CD14-positive monocyte (primary cell): ENCODE results near the gene NXF1. TPM values are rescaled to one million over a fixed set of nuclear protein-coding genes. Genes with fewer than 3 reads are reported as not detected.

Source experiments
- DNase-seq, 3 donors: peaks; one replicate each; pipeline ENCODE4 v3.0.0-alpha.2; 2011 to 2022
- H2AFZ ChIP-seq: 2 replicates; pipeline ENCODE4 v1.6.0; 2012; ENCODE audit warnings: mild to moderate bottlenecking, low read depth, low read length, inconsistent platforms; ENCODE audit not compliant: insufficient read depth, poor library complexity, severe bottlenecking
- H3K27ac ChIP-seq, 2 donors: 1 replicate in 1 of 2; 2 replicates in 1 of 2; pipeline ENCODE4 v1.5.1; 2012 to 2013; ENCODE audit warnings: low read length in 2 of 2, control low read depth in 1 of 2, inconsistent platforms in 1 of 2, low read depth in 1 of 2, mild to moderate bottlenecking in 1 of 2
- H3K27me3 ChIP-seq, 2 donors: one replicate each; pipeline versions ENCODE4 v1.6.0 to v1.6.1; 2011 to 2013; ENCODE audit warnings: low read length in 2 of 2; ENCODE audit not compliant: control insufficient read depth in 2 of 2, insufficient read depth in 2 of 2
- H3K36me3 ChIP-seq, 2 donors: replicated peaks in 1 of 2; 1 replicate in 1 of 2; 2 replicates in 1 of 2; pipeline versions ENCODE4 v1.5.1 to v1.6.1; 2012 to 2013; ENCODE audit warnings: low read length in 2 of 2, control low read depth in 1 of 2, inconsistent platforms in 1 of 2, mild to moderate bottlenecking in 1 of 2; ENCODE audit not compliant: insufficient read depth in 2 of 2, control insufficient read depth in 1 of 2
- H3K4me1 ChIP-seq, 2 donors: 1 replicate in 1 of 2; 2 replicates in 1 of 2; pipeline versions ENCODE4 v1.5.1 to v1.6.1; 2012 to 2013; ENCODE audit warnings: low read length in 2 of 2, control low read depth in 1 of 2, inconsistent platforms in 1 of 2, mild to moderate bottlenecking in 1 of 2, moderate library complexity in 1 of 2; ENCODE audit not compliant: insufficient read depth in 2 of 2, control insufficient read depth in 1 of 2
- H3K4me2 ChIP-seq: replicated peaks from 2 replicates; pipeline ENCODE3; 2012; ENCODE audit warnings: low read length, moderate library complexity, mild to moderate bottlenecking; ENCODE audit not compliant: poor library complexity, severe bottlenecking; ENCODE audit errors: extremely low read depth
- H3K4me3 ChIP-seq, 3 experiments: fragments of 200-600 bp in 1 of 3; sonication (generic) in 1 of 3; replicated peaks in 1 of 3; 1 replicate in 2 of 3; 2 replicates in 1 of 3; pipeline ENCODE4 v1.5.1; 2011 to 2013; ENCODE audit warnings: low read length in 3 of 3, mild to moderate bottlenecking in 3 of 3, control low read depth in 2 of 3, low read depth in 2 of 3, inconsistent platforms in 1 of 3, moderate library complexity in 1 of 3
- H3K79me2 ChIP-seq: 2 replicates; pipeline ENCODE4 v1.6.0; 2012; ENCODE audit warnings: mild to moderate bottlenecking, control low read depth, inconsistent platforms, low read length, moderate library complexity; ENCODE audit not compliant: insufficient read depth
- H3K9ac ChIP-seq: 2 replicates; pipeline ENCODE4 v1.6.0; 2017; ENCODE audit warnings: low read length, mild to moderate bottlenecking; ENCODE audit not compliant: insufficient read depth, poor library complexity, severe bottlenecking
- H3K9me3 ChIP-seq, 2 donors: replicated peaks in 1 of 2; 1 replicate in 1 of 2; 2 replicates in 1 of 2; pipeline versions ENCODE4 v1.5.1 to v1.6.1; 2012 to 2013; ENCODE audit warnings: low read length in 2 of 2, control low read depth in 1 of 2; ENCODE audit not compliant: control insufficient read depth in 1 of 2, insufficient read depth in 1 of 2
- H4K20me1 ChIP-seq: 2 replicates; pipeline ENCODE4 v1.6.0; 2012; ENCODE audit warnings: mild to moderate bottlenecking, low read length, control low read depth, moderate library complexity; ENCODE audit not compliant: insufficient read depth
- H3K27ac Mint-ChIP-seq, 7 donors: one replicate each; pipeline ENCODE4 v1.8.0; 2020; ENCODE audit warnings: mild to moderate bottlenecking in 7 of 7, mixed read lengths in 7 of 7, moderate library complexity in 6 of 7, inconsistent platforms in 2 of 7
- H3K27me3 Mint-ChIP-seq, 3 donors: one replicate each; pipeline ENCODE4 v1.8.0; 2021 to 2022; ENCODE audit warnings: low read depth in 3 of 3, mild to moderate bottlenecking in 3 of 3, mixed read lengths in 3 of 3, moderate library complexity in 3 of 3, inconsistent platforms in 1 of 3
- H3K36me3 Mint-ChIP-seq, 2 donors: one replicate each; pipeline ENCODE4 v1.8.0; 2020; ENCODE audit warnings: mixed read lengths in 2 of 2, inconsistent platforms in 1 of 2, mild to moderate bottlenecking in 1 of 2
- H3K4me1 Mint-ChIP-seq: one replicate; pipeline ENCODE4 v1.8.0; 2020; ENCODE audit warnings: mild to moderate bottlenecking, mixed read lengths
- H3K4me3 Mint-ChIP-seq, 2 donors: one replicate each; pipeline ENCODE4 v1.8.0; 2020; ENCODE audit warnings: mild to moderate bottlenecking in 2 of 2, mixed read lengths in 2 of 2, moderate library complexity in 1 of 2
- H3K9me3 Mint-ChIP-seq, 7 donors: one replicate each; pipeline ENCODE4 v1.8.0; 2020 to 2022; ENCODE audit warnings: mixed read lengths in 7 of 7, mild to moderate bottlenecking in 6 of 7, moderate library complexity in 6 of 7, inconsistent platforms in 2 of 7
- WGBS: methylation state at CpG from one replicate; pipeline ENCODE4 v1.1.5; 2013; ENCODE audit warnings: missing lambda C conversion rate; ENCODE audit not compliant: insufficient coverage; 5-methylcytosine and 5-hydroxymethylcytosine counted together
- intact Hi-C, 2 donors: fragments of 100-400 bp; cut with micrococcal nuclease; formaldehyde crosslinking; loops; one replicate each; pipeline versions ENCODE4 v1.15.0 to v1.15.1; 2023
- polyA plus RNA-seq, 3 donors: library from polyadenylated mRNA; depleted of rRNA in 1 of 3; unstranded in 2 of 3; stranded (reverse) in 1 of 3; fragments of 300-500 nt in 2 of 3; fragments of >200 nt in 1 of 3; fragmentation: Illumina TruSeq in 2 of 3; gene quantifications; 1 replicate in 2 of 3; 2 replicates in 1 of 3; pipeline ENCODE4 v1.2.3, GENCODE V29; 2012 to 2021
- TF ChIP-seq, protein P1 (sequence below): fragments of 200-600 bp; IDR thresholded peaks from one replicate; pipeline ENCODE4 v1.8.0; 2022; ENCODE audit warnings: antibody characterized with exemption, mild to moderate bottlenecking

NXF1 gene
- polyA plus RNA-seq, 3 donors = 50.1 to 748 (median 70.6) TPM

DNA sequence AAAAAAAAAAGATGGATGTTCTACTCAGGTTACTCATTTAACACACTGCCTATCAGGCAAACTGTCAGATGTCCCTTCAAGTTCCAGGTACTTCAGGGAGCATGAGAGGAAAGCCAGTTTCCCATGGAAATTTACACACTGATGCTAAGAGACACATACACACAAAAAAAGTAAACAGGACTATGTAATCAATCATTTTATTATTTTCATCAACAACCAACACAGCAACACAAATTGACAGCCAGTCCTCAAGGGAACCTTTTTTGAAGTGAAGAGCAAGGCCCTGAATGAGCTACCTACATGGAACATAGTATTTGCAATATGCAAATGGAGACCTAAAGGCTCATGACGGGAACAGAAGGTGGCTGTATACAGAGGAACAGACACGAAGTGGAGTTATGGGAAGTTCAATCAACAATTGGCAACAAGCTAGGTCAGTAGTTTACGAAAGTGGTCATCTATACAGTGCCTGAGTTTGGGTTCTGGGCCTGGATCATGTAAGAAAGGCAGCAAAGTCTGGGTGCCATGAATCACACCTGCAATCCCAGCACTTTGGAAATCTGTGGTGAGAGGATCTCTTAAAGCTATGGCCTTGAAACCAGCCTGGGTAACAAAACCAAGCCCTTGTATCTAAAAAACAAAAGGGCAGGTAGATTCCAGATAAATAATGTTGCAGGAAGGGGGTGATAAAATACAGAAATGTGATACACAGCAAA is 46.7 kb upstream of the NXF1 start:
- Mint-ChIP-seq H3K4me3 (no peak overlapping the region), H3K27me3 (no peaks in the 10 kb centered on the region), H3K9me3 (no peaks in the 10 kb centered on the region), H3K4me1 (peaks cover 38% of the 10 kb centered on the region), H3K27ac (peak overlapping the region in 1 of 7 donors; percentile 54), H3K36me3 (peaks cover 29 to 31% of the 10 kb centered on the region in 2 donors)
- no peak overlapping the region for H3K9ac ChIP-seq
- TF ChIP-seq, protein P1, sequence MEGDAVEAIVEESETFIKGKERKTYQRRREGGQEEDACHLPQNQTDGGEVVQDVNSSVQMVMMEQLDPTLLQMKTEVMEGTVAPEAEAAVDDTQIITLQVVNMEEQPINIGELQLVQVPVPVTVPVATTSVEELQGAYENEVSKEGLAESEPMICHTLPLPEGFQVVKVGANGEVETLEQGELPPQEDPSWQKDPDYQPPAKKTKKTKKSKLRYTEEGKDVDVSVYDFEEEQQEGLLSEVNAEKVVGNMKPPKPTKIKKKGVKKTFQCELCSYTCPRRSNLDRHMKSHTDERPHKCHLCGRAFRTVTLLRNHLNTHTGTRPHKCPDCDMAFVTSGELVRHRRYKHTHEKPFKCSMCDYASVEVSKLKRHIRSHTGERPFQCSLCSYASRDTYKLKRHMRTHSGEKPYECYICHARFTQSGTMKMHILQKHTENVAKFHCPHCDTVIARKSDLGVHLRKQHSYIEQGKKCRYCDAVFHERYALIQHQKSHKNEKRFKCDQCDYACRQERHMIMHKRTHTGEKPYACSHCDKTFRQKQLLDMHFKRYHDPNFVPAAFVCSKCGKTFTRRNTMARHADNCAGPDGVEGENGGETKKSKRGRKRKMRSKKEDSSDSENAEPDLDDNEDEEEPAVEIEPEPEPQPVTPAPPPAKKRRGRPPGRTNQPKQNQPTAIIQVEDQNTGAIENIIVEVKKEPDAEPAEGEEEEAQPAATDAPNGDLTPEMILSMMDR = no peak
- no peak overlapping the region for H3K4me2 ChIP-seq
- no peaks in the 10 kb centered on the region for H3K27me3 ChIP-seq
- intact Hi-C loops = loop anchor here in 1 of 2 donors (10.0 kb wide), 1 partner anchor 237 kb away; the partner anchor contains the start of genes EML3 and ROM1
- peak overlapping the region in 1 of 2 donors; percentile 44 for H3K27ac ChIP-seq
- peaks cover 33% of the 10 kb centered on the region for H4K20me1 ChIP-seq
- H3K36me3 ChIP-seq = peaks cover 25 to 33% of the 10 kb centered on the region in 2 donors
- H3K79me2 ChIP-seq = peaks cover 42% of the 10 kb centered on the region
- DNase-seq = no peak
- H2AFZ ChIP-seq = no peak overlapping the region
- H3K4me1 ChIP-seq = peaks cover 29 to 36% of the 10 kb centered on the region in 2 donors
- no peaks in the 10 kb centered on the region for H3K9me3 ChIP-seq
- no peak overlapping the region for H3K4me3 ChIP-seq
- WGBS = 38% methylated on average over 3 of the region's 3 CpGs

DNA sequence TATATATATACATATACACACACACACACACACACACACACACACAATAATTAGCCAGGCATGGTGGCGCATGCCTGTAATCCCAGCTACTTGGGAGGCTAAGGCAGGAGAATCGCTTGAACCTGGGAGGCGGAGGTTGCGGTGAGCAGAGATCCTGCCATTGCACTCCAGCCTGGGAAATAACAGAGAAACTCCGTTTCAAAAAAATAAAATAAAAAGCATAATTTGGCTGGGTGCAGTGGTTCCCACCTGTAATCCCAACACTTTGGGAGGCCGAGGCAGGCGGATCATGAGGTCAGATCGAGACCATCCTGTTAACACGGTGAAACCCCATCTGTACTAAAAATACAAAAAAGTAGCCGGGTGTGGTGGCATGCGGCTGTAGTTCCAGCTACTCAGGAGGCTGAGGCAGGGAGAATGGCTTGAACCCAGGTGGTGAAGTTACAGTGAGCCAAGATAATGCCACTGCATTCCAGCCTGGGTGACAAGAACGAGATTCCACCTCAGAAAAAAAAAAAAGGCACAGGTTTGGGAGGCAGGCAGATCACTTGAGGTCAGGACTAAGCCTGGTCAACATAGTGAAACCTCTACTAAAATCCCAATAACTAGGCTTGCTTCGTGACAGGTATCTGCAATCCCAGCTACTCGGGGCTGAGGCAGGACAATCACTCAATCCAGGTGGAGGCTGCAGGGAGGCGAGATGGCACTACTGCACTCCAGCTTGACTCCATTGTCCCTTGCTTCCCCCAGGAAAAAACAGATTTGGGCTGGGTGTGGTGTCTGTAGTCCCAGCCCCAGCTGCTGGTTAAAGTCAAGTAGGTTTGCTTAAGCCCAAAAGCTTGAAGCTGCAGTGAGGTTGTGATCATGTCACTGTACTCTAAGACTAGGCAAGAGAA is 45.9 kb upstream of the NXF1 start:
- Histone ChIP-seq H3K27me3 (no peaks in the 10 kb centered on the region), H3K4me1 (peaks cover 21 to 28% of the 10 kb centered on the region in 2 donors), H3K4me2 (no peak overlapping the region), H2AFZ (no peak overlapping the region), H3K9me3 (no peaks in the 10 kb centered on the region), H3K79me2 (peaks cover 34% of the 10 kb centered on the region), H3K4me3 (no peak overlapping the region), H3K9ac (no peak overlapping the region), H3K36me3 (peaks cover 25 to 33% of the 10 kb centered on the region in 2 donors), H3K27ac (peak overlapping the region in 1 of 2 donors; percentile 44), H4K20me1 (peaks cover 33% of the 10 kb centered on the region)
- DNase-seq = no peak
- no peaks in the 10 kb centered on the region for H3K27me3 Mint-ChIP-seq
- peaks cover 29 to 31% of the 10 kb centered on the region in 2 donors for H3K36me3 Mint-ChIP-seq
- H3K4me1 Mint-ChIP-seq = peaks cover 31% of the 10 kb centered on the region
- H3K27ac Mint-ChIP-seq = peak overlapping the region in 3 of 7 donors; percentile 25 to 54 (median 50)
- no peak overlapping the region for H3K4me3 Mint-ChIP-seq
- WGBS = 75% methylated on average over 6 of the region's 15 CpGs
- intact Hi-C loops = loop anchor here in 1 of 2 donors (10.0 kb wide), 1 partner anchor 236 kb away; the partner anchor contains the start of genes EML3 and ROM1
- TF ChIP-seq, protein P1 = no peak
- H3K9me3 Mint-ChIP-seq = no peaks in the 10 kb centered on the region
